Loucy (cell line): ENCODE data around the gene TRIO.
"Not testable (repeated sequence)": the region's sequence is repeated elsewhere in the genome, so short reads cannot be mapped to it uniquely, and the experiment has no call there.

ENCODE experiments used
- H2AFZ ChIP-seq: fragments of 200-600 bp; sonication (generic); 2 replicates; pipeline ENCODE4 v1.6.0; 2016; ENCODE audit warnings: antibody characterized with exemption, mild to moderate bottlenecking, low read length, moderate library complexity
- H3F3A ChIP-seq: fragments of 200-600 bp; 2 replicates; pipeline ENCODE4 v1.6.0; 2016; ENCODE audit warnings: antibody characterized with exemption, low read depth, mild to moderate bottlenecking
- H3K27me3 ChIP-seq: fragments of 200-600 bp; sonication (generic); 2 replicates; pipeline ENCODE4 v1.6.1; 2014; ENCODE audit warnings: low read length, mild to moderate bottlenecking; ENCODE audit not compliant: insufficient read depth, poor library complexity, severe bottlenecking
- H3K36me3 ChIP-seq: fragments of 200-600 bp; sonication (generic); 2 replicates; pipeline ENCODE4 v1.6.1; 2016; ENCODE audit warnings: low read length; ENCODE audit not compliant: insufficient read depth
- H3K4me1 ChIP-seq: fragments of 200-600 bp; sonication (generic); 2 replicates; pipeline ENCODE4 v1.5.1; 2014; ENCODE audit warnings: low read length, mild to moderate bottlenecking; ENCODE audit not compliant: insufficient read depth, poor library complexity, severe bottlenecking
- H3K4me2 ChIP-seq: fragments of 200-600 bp; sonication (generic); 2 replicates; pipeline ENCODE4 v1.6.0; 2014; ENCODE audit warnings: antibody characterized with exemption, low read length, low read depth, mild to moderate bottlenecking; ENCODE audit not compliant: poor library complexity, severe bottlenecking
- H3K4me3 ChIP-seq: fragments of 200-600 bp; sonication (generic); 2 replicates; pipeline ENCODE4 v1.5.1; 2014; ENCODE audit warnings: low read length, mild to moderate bottlenecking, mixed read lengths; ENCODE audit not compliant: poor library complexity, severe bottlenecking
- H3K79me2 ChIP-seq: fragments of 200-600 bp; sonication (generic); 2 replicates; pipeline ENCODE4 v1.6.1; 2014; ENCODE audit warnings: low read length; ENCODE audit not compliant: insufficient read depth
- H3K9ac ChIP-seq: fragments of 200-600 bp; sonication (generic); 2 replicates; pipeline ENCODE4 v1.6.0; 2014; ENCODE audit warnings: mild to moderate bottlenecking, low read depth, low read length, moderate library complexity; ENCODE audit not compliant: poor library complexity, severe bottlenecking
- H3K9me2 ChIP-seq: fragments of 200-600 bp; sonication (generic); replicated peaks from 2 replicates; pipeline ENCODE4 v1.6.1; 2016; ENCODE audit warnings: low read depth, low read length, mixed read lengths
- H3K9me3 ChIP-seq: fragments of 200-600 bp; sonication (generic); 2 replicates; pipeline ENCODE4 v1.6.1; 2014; ENCODE audit warnings: mild to moderate bottlenecking, antibody characterized with exemption, low read length, low read depth; ENCODE audit not compliant: insufficient read depth
- H4K20me1 ChIP-seq: fragments of 200-600 bp; sonication (generic); 2 replicates; pipeline ENCODE4 v1.6.0; 2014; ENCODE audit warnings: antibody characterized with exemption, low read length, mild to moderate bottlenecking; ENCODE audit not compliant: insufficient read depth, poor library complexity, severe bottlenecking
- CTCF ChIP-seq: fragments of 200-600 bp; sonication (generic); conservative IDR thresholded peaks from 2 replicates; pipeline ENCODE4 v1.5.1; 2014; ENCODE audit warnings: mild to moderate bottlenecking, antibody characterized with exemption, low read length
- EZH2phosphoT487 ChIP-seq: fragments of 200-600 bp; IDR thresholded peaks from 2 replicates; pipeline ENCODE4 v1.6.1; 2018; ENCODE audit warnings: antibody characterized with exemption, mild to moderate bottlenecking, moderate library complexity, borderline replicate concordance

TRIO gene

GRCh38 chr5:14547666-14548065 is 404.5 kb downstream of the TRIO start:
- TF ChIP-seq CTCF: no peak
- TF ChIP-seq EZH2phosphoT487: no peak
- H3K79me2 ChIP-seq: no peaks in the 10 kb centered on the region
- no peaks in the 10 kb centered on the region; the same call in 1 of the 2 replicates for H3K9me3 ChIP-seq
- H3K27me3 ChIP-seq: no peaks in the 10 kb centered on the region
- H4K20me1 ChIP-seq: no peaks in the 10 kb centered on the region
- H3K9ac ChIP-seq: no peak overlapping the region
- no peak overlapping the region for H3K4me2 ChIP-seq
- no peak overlapping the region for H2AFZ ChIP-seq
- H3K9me2 ChIP-seq: no peaks in the 10 kb centered on the region
- H3F3A ChIP-seq: no peaks in the 10 kb centered on the region
- peaks cover 18% of the 10 kb centered on the region for H3K4me1 ChIP-seq
- no peaks in the 10 kb centered on the region for H3K36me3 ChIP-seq
- no peak overlapping the region for H3K4me3 ChIP-seq

DNA sequence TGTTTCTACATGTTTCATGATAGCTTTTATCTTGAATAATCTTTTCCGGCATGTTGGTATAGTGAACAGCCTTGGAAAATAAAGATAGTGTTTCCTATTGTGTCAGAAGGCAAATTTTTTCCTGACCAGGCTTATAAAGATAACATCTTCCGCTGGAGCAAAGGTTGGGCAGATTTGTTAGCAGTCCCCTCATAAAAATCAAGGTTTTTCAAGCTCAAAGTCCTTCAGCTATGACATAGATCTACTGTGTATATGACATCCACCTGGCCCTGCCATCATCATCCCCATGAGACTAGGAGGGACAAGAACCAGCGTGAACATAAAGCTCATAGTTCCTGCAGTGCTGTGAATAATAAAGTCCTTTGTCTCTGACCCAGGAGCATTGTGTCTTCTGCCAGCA is 408.1 kb downstream of the TRIO start:
- H3K4me1 ChIP-seq: peaks cover 23% of the 10 kb centered on the region
- H3F3A ChIP-seq: no peaks in the 10 kb centered on the region
- no peak overlapping the region for H3K4me2 ChIP-seq
- no peak overlapping the region for H3K4me3 ChIP-seq
- no peak overlapping the region for H3K9ac ChIP-seq
- H2AFZ ChIP-seq: no peak overlapping the region
- no peaks in the 10 kb centered on the region for H3K79me2 ChIP-seq
- no peaks in the 10 kb centered on the region for H4K20me1 ChIP-seq
- no peaks in the 10 kb centered on the region for H3K36me3 ChIP-seq
- TF ChIP-seq EZH2phosphoT487 (no peak), CTCF (no peak)
- H3K9me2 ChIP-seq: no peaks in the 10 kb centered on the region
- no peaks in the 10 kb centered on the region; the same call in 1 of the 2 replicates for H3K9me3 ChIP-seq
- H3K27me3 ChIP-seq: no peaks in the 10 kb centered on the region

DNA sequence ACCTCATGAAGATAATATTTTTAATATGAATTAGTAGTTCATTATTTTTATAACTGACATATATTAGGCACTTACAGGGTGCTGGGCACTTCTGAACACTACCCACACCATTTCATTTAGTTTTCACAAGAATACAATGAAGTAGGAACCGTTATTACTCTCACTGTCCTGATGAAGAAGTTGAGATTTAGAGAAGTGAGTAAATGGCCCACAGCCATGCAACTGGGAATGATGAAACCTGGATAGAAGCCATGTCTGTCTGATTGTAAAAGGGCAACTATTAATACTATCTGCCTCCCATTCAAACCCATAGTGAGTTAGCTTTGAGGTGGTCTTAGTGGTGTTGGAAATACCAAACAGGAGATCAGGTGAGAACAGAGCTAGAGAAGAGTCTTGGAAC is 408.9 kb downstream of the TRIO start:
- Histone ChIP-seq H3F3A (no peaks in the 10 kb centered on the region), H3K4me2 (no peak overlapping the region), H3K9me3 (no peaks in the 10 kb centered on the region), H3K4me3 (no peak overlapping the region), H2AFZ (no peak overlapping the region), H3K27me3 (no peaks in the 10 kb centered on the region), H3K9me2 (no peaks in the 10 kb centered on the region), H4K20me1 (no peaks in the 10 kb centered on the region), H3K79me2 (no peaks in the 10 kb centered on the region), H3K9ac (no peak overlapping the region), H3K4me1 (peaks cover 26% of the 10 kb centered on the region), H3K36me3 (no peaks in the 10 kb centered on the region)
- no peak for TF ChIP-seq CTCF
- TF ChIP-seq EZH2phosphoT487: no peak

DNA sequence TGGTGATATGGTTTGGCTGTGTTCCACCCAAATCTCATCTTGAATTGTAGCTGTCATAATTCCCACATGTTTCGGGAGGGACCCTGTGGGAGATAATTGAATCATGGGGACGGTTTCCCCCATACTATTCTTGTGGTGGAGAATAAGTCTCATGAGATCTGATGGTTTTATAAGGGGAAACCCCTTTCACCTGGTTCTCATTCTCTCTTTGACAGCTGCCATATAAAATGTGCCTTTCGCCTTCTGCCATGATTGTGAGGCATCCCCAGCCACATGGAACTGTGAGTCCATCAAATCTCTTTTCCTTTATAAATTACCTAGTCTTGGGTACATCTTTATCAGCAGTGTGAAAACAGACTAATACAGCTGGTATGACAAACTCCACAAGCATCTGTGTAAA is 411.1 kb downstream of the TRIO start:
- not testable (repeated sequence) for H3K36me3 ChIP-seq, H3K4me2 ChIP-seq, H2AFZ ChIP-seq, H4K20me1 ChIP-seq, H3K9me2 ChIP-seq, H3K79me2 ChIP-seq, H3K9ac ChIP-seq, H3F3A ChIP-seq, H3K27me3 ChIP-seq, H3K4me3 ChIP-seq, H3K9me3 ChIP-seq
- H3K4me1 ChIP-seq: peaks cover 43% of the 10 kb centered on the region
